AG09319 (cell line): ENCODE measurements around the gene DEFB127.

ENCODE experiments used
- DNase-seq: peaks from one replicate; pipeline ENCODE4 v3.0.0-alpha.2; 2010; ENCODE audit warnings: low read depth; ENCODE audit errors: extremely low read depth
- TF ChIP-seq, protein P1 (sequence below): IDR thresholded peaks from 2 replicates; pipeline ENCODE4 v1.5.1; 2011; ENCODE audit warnings: low read depth, mild to moderate bottlenecking, inconsistent platforms, low read length, moderate library complexity

DEFB127 gene

DNA sequence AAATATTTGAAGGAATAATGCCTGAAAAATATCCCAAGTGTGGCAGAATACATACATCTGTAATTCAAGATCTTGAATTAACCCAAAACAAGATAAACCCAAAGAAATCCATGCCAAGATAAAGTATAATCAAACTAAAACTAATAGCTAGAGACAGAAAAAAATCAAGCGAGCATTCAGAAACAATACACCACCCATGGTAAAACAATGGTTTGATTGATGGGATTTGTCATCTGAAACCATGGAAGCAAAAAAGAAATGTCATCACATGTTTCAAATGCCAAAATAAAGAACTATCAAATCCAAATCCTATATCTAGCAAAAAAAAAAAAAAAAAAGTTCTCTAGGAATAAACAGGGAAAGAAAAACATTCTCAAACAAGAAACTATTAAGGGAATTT is 5.1 kb upstream of the DEFB127 start:
- no peak for DNase-seq
- TF ChIP-seq, protein P1, sequence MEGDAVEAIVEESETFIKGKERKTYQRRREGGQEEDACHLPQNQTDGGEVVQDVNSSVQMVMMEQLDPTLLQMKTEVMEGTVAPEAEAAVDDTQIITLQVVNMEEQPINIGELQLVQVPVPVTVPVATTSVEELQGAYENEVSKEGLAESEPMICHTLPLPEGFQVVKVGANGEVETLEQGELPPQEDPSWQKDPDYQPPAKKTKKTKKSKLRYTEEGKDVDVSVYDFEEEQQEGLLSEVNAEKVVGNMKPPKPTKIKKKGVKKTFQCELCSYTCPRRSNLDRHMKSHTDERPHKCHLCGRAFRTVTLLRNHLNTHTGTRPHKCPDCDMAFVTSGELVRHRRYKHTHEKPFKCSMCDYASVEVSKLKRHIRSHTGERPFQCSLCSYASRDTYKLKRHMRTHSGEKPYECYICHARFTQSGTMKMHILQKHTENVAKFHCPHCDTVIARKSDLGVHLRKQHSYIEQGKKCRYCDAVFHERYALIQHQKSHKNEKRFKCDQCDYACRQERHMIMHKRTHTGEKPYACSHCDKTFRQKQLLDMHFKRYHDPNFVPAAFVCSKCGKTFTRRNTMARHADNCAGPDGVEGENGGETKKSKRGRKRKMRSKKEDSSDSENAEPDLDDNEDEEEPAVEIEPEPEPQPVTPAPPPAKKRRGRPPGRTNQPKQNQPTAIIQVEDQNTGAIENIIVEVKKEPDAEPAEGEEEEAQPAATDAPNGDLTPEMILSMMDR = no peak

DNA sequence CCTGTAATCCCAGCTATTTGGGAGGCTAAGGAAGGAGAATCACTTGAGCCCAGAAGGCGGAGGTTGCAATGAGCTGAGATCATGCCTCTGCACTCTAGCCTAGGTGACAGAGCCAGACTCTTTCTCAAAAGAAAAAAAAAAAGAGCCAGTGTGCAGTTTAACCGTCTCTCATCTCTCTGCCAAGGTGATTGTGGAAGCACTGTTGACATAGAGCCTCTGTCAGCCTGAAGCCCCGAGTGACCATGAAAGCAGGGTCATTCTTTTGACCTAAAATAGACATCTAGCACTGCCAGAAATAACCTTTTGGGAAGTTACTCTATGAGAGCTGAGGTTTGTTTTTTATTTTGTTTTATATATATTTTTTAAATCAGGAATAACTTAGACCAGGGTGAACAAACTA is 7.4 kb downstream of the DEFB127 start:
- no peak for DNase-seq
- TF ChIP-seq, protein P1 = no peak

DNA sequence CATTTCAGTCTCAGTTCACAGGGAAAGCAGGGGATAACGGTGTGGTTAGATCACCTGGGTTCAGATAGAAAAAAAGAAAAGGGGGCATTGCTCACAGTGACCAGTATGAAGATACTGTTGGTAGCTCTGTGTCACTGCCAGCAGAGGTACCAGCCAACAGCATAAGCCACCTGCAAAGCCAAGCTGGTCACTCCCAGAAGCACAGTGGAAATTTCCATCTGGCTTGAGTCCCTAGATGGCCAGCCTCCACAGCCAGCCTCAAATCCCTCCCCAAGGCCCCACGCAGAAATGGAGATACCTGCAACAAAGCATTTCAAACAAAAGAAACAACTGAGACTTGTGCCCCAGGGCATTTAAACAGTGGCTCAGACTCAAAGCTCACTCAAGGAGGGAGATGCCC is 11.6 kb downstream of the DEFB127 start:
- TF ChIP-seq, protein P1 = no peak
- no peak for DNase-seq

DNA sequence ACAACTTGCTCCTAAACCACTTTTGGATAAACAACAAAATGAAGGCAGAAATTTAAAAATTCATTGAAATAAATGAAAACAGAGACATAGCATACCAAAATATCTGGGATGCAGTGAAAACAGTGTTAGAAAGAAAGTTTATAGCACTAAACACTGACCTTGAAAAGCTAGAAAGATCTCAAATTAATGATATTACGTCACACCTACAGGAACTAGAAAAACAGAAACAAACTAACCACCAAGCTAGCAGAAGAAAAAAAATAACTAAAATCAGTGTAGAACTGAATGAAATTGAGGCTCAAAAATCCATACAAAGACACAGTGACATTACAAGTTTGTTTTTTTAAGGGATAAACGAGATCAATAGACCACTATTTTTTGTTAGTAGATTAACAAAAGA is 27.0 kb downstream of the DEFB127 start:
- DNase-seq = no peak
- TF ChIP-seq, protein P1 = no peak

DNA sequence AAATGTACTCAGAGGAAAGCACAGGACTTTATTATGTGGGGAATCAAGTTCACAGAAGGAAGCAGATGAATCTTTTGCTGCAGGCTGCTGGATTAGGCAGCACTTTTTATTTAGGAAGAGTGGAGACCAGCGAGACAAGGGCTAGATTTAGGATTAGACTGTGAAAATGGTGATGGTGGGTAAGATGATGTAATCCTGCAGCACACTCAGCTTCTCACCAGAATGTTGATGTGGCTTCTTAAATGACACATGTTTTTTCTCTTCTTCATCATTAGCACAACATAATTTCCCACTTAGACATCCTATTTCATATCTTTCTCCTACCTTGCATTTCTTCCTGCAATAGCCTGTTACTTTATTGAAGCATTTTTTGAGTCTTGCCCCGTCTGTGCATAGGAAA is 30.5 kb downstream of the DEFB127 start:
- TF ChIP-seq, protein P1 = no peak
- no peak for DNase-seq

DNA sequence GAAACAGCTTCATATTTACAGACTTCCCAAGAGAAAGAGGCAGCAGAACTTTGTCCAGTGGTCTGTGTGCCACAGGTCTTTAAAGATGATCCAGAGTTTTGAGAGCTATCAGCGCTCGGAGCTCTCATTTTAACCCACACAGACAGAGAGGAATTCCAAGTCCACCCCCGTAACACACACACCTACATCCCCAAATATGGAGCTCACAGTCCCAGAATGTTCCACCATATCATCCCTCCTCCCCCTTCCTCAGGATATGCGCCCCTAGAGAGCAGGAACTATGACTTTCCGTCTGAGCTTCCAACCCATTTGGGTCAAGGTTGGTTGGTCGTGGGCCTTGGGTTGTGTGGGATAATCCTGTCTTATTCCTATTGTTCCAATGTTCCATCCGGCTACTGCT is 32.4 kb downstream of the DEFB127 start, which contains the start of gene DEFB128:
DEFB128 (minus strand) TSS at position 101 of the 400 bp plus-strand sequence; CDS start at position 13, 88 bp downstream.
- no peak for DNase-seq
- TF ChIP-seq, protein P1 = no peak

DNA sequence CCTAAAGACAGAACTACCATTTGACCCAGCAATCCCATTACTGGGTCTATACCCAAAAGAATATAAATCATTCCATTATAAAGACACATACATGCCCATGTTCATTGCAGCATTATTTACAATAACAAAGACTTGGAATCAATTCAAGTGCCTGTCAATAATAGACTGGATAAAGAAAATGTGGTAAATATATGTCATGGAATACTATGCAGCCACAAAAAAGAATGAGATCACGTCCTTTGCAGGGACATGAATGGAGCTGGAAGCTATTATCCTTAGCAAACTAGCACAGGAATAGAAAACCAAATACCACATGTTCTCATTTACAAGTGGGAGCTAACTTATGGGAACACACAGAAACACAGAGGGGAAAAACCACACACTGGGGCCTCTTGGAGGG is 41.0 kb downstream of the DEFB127 start:
- no peak for DNase-seq
- TF ChIP-seq, protein P1 = no peak
